C4-2B (cell line): ENCODE data around the gene MYLK4.

Experiments
- H3K27ac ChIP-seq: fragments of 450-650 bp; 2 replicates; pipeline ENCODE4 v1.5.1; 2017
- ZFX ChIP-seq: fragments of 450-650 bp; IDR thresholded peaks from 2 replicates; pipeline ENCODE4 v1.6.1; 2017
- TF ChIP-seq, protein P1 (sequence below): fragments of 450-650 bp; conservative IDR thresholded peaks from 2 replicates; pipeline ENCODE4 v1.5.1; 2017; ENCODE audit warnings: mild to moderate bottlenecking

Gene MYLK4

DNA sequence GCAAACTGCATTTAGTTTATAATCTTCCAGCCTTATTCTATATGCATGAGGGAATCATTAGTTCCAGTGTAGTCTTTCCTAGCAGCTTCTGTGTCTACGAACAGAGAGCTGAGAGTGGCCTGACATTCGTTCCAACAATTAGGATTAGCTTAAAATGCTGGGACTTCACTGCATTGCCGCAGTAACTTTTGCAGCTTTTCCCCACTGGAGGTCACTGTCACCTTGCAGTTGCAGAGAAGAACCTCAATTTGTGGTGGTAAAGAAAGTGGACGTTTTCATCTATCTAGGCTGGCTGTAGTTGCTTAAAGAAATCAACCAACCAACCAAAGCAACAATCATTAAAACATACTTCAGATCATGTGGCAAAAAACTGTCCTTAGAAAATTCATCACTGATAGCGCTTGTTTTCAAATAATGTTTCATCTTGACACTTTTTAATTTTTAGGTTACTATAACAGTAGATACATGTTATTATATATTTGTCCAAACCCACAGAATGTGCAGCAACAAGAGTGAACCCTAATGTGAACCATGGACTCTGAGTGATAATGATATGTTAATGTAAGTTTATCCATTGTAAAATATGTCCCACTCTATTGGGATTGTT, 12.2 kb downstream of the MYLK4 start:
- H3K27ac ChIP-seq = no peak overlapping the region
- TF ChIP-seq ZFX = no peak
- TF ChIP-seq, protein P1, sequence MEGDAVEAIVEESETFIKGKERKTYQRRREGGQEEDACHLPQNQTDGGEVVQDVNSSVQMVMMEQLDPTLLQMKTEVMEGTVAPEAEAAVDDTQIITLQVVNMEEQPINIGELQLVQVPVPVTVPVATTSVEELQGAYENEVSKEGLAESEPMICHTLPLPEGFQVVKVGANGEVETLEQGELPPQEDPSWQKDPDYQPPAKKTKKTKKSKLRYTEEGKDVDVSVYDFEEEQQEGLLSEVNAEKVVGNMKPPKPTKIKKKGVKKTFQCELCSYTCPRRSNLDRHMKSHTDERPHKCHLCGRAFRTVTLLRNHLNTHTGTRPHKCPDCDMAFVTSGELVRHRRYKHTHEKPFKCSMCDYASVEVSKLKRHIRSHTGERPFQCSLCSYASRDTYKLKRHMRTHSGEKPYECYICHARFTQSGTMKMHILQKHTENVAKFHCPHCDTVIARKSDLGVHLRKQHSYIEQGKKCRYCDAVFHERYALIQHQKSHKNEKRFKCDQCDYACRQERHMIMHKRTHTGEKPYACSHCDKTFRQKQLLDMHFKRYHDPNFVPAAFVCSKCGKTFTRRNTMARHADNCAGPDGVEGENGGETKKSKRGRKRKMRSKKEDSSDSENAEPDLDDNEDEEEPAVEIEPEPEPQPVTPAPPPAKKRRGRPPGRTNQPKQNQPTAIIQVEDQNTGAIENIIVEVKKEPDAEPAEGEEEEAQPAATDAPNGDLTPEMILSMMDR = peak; percentile 83

GRCh38 chr6:2737885-2738284, 12.8 kb downstream of the MYLK4 start:
- H3K27ac ChIP-seq = no peak overlapping the region
- TF ChIP-seq, protein P1 = no peak
- no peak for TF ChIP-seq ZFX

- H3K27ac ChIP-seq = no peak overlapping the region
- TF ChIP-seq ZFX = no peak
- TF ChIP-seq, protein P1 = no peak
Measured at GRCh38 chr6:2734488-2735166, 16.1 kb downstream of the MYLK4 start.

- no peak overlapping the region for H3K27ac ChIP-seq
- TF ChIP-seq, protein P1 = no peak
- TF ChIP-seq ZFX = no peak
Measured at GRCh38 chr6:2733736-2734480, 16.8 kb downstream of the MYLK4 start.

DNA sequence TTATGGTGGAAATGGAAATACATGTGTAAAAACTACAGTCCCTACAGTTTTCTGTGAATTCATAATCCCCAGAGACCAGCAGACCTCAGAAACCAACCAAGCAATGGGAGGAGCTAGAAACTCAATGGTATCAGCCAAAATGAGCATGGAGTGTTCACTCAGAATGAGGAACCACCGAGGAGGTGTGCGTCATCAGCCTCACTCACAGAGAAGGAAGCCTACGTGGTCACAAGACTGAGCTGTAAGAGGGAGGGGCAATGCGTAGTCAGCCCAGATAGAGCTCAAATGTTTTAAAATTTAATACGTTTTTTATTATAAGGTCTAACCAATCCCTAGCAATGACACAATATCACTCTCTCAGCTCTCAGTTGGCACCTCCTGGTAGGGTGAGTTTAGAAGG, 17.4 kb downstream of the MYLK4 start:
- H3K27ac ChIP-seq = no peak overlapping the region
- no peak for TF ChIP-seq ZFX
- TF ChIP-seq, protein P1 = no peak

GRCh38 chr6:2732503-2733089, 18.1 kb downstream of the MYLK4 start:
- H3K27ac ChIP-seq = no peak overlapping the region
- TF ChIP-seq, protein P1 = no peak
- TF ChIP-seq ZFX = no peak
